IPS DF 4.7 (cell line): ENCODE data around the gene ATP5MG.

Source experiments
- DNase-seq: peaks from one replicate; pipeline ENCODE4 v3.0.0-alpha.2; 2013; ENCODE audit warnings: low spot score; ENCODE audit errors: extremely low read depth

ATP5MG gene

DNA sequence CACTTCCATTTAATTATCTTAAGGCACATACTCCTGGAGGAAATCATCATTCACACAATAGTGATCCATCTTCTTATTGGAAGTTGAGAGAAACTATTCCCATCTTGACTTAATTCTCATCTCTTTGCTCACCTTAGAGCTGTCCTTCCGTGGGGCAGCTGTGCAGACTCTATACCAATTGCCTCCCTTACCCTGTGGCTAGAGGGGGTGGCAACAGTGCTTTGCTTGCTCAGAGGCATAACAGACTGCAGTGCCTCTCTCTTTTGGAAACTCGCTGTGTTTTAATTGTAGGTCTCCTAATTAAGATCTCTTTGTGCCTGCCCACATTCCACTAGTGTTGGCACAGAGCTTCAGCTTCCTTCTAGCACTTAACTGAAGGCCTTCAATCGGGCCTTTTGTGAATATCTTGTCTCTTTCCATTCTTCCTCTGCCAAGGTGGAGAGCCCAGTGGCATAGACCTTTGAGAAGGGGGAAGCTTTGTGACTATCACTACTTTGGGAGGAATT is 40.4 kb downstream of the ATP5MG start:
- no peak for DNase-seq

GRCh38 chr11:118442301-118442700 is 40.9 kb downstream of the ATP5MG start:
- DNase-seq: no peak

DNA sequence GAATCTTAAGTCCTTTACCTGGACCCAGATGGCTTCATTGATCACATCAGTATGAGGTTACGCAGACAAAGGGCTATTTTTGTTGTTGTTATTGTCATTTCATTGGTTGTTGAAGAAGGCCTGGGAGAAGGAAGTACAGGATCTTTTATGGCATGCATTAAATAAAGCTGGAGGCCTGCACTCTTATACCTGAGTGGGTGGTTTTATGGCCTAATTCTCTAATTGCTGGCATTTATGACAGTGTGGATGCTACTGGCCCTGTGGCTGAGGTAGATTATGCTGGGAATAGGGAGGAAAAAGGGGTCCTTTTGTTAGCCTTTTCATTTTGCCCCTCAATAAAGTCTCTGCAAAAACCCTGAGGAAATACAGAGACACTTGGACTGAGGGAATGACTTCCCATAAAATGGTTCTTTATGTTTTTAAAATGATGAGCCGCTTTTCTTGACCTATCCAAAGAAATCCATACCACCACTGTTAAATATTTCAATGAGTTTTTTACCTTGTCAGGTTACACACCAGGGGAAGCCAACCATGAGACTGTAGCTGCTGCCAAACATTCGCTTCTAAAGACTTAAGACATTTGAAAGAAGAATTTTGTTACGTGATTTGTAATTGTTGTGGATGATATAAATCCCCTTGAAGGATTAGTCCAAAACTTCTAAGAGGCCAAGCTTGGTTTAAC is 41.6 kb downstream of the ATP5MG start:
- DNase-seq: no peak

- no peak for DNase-seq
Observed at GRCh38 chr11:118443590-118444218, 42.3 kb downstream of the ATP5MG start.

GRCh38 chr11:118447423-118447822 is 46.0 kb downstream of the ATP5MG start:
- no peak for DNase-seq

DNA sequence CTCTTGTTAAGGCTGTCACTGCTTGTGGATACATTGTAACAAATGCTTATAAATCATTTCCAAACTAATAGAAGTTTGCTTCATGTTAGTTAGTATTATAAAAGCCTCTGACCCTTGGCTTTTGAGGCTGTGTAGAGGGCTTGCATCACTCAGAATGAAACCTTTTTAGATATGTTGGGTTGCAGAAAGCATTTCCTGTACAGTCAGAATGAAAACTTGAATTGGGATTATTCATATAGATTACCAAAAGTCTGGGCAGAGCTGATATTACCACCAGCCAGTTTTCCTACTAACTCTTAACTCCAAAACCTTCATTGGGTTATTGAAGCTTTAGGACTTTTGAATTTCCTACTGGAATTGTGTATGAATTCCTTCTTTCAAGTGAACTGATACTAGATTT is 46.9 kb downstream of the ATP5MG start:
- DNase-seq: no peak

- DNase-seq: no peak
Observed at GRCh38 chr11:118449316-118449918, 48.0 kb downstream of the ATP5MG start.

GRCh38 chr11:118450451-118450850 is 49.0 kb downstream of the ATP5MG start:
- DNase-seq: no peak
